Dedifferentiated amniotic fluid mesenchymal stem cell (primary cell): Measurements from ENCODE around the gene ORAI1.
"Not testable (repeated sequence)": the region's sequence is repeated elsewhere in the genome, so short reads cannot be mapped to it uniquely, and the experiment has no call there.

Experiments used
- DNase-seq: peaks from one replicate; pipeline ENCODE4 v3.0.0-alpha.2; 2016; ENCODE audit errors: extremely low spot score

The ORAI1 gene

DNA sequence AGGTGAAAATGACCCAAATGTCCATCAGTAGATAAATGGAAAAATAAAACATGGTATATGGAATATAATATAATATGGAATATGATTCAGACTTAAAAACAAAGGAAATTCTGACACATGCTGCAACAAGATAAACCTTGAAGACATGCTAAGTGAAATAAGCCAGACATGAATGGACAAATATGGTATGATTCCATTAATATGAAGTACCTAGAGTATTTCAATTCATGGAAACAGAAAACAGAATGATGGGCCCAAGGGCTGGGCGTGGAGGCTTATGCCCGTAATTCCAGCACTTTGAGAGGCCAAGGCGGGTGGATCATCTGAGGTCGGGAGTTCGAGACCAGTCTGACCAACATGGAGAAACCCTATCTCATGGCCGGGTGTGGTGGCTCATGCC, 22.7 kb upstream of the ORAI1 start:
- no peak for DNase-seq

GRCh38 chr12:121608301-121608700, 18.0 kb upstream of the ORAI1 start:
- DNase-seq, result no peak

- DNase-seq, result no peak
These were observed 15.8 kb upstream of the ORAI1 start for GRCh38 chr12:121610239-121611149.

DNA sequence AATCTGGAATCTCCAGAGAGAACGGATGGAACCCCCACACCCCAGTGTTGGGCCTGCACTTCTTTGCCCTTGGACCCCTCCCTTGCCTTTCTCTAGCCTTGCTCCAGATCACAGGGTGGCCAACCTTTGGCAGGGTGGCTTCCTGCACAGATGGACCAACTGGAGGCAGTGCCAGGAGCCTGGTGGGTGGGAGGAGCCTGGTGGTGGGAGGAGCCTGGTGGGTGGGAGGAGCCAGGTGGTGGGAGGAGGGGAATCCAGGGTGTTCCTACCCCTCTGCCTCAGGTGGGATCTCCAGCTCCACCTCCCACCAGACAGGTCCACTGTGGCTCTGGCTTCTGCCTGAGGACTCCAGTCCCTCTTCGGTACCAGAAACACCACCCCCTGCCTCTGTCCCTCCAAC, 15.0 kb upstream of the ORAI1 start:
- no peak for DNase-seq

- no peak for DNase-seq
These were observed 12.9 kb upstream of the ORAI1 start for GRCh38 chr12:121613462-121613861.

DNA sequence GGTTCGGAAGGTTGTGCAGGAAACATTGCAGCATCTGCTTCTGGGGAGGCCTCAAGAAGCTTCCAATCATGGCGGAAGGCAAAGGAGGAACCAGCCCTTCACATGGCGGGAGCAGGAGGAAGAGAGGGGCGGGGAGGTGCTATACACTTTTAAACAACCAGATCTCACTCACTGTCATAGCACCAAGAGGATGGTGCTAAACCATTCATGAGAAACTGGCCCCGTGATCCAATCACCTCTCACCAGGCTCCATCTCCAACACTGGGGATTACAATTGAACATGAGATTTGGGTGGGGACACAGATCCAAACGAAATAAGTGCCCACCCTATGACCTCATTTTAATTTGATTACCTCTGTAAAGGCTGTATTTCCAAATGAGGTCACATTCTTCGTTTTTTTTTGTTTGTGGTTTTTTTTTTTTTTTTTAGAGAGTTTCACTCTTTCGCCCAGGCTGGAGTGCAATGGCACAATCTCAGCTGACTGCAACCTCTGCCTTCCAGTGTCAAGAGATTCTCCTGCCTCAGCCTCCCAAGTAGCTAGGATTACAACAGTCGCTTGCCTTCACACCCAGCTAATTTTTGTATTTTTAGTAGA, 11.4 kb upstream of the ORAI1 start:
- DNase-seq, result no peak

DNA sequence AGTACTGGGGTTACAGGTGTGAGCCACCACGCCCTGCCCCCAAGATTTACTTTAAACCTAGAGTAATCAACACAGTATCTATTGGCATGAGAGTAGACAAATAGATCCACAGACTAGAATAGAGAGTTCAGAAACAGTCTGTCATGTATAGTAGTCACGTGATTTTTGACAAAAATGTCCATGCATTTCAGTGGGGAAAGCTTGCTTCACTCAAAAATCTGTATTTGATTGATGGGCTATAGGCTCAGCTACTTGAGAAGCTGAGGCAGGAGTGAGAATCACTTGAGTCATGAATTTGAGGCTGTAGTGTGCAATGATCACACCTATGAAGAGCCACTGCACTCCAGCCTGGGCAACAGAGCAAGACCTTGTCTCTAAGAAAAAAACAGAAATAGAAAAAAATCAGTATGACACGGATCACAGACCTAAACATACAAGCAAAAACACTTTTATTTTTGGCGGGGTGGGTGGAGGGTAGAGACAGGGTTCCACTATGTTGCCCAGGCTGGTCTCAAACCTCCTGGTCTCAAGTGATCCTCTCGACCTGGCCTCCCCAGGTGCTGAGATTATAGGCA, 7.6 kb upstream of the ORAI1 start:
- no peak for DNase-seq

- DNase-seq, result no peak
These were observed 5.9 kb upstream of the ORAI1 start for GRCh38 chr12:121620333-121620891.

GRCh38 chr12:121626853-121627640, 717 bp downstream of the ORAI1 start:
- peak; percentile 56 for DNase-seq

GRCh38 chr12:121628037-121628436, 1.7 kb downstream of the ORAI1 start:
- no peak for DNase-seq

DNA sequence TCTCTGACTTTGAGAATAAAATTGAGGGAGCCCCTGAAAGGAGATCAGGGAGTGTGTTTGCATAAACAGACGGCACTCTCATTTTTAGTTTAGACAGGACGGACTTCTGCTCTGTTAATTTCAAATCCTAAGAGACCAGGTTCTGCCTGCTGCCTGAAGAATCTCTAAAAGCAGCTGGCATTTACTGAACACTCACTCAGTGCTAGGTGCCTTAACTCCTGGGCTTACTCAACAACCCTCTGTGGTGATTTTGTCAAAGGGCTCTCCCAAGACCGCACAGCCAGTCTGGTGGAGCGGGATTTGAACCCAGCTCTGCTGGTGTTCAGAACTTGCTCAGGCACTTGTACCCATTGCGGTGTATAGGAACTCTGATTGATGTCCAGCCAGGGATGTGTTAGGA, 2.2 kb downstream of the ORAI1 start:
- no peak for DNase-seq

- DNase-seq, result no peak
These were observed 4.5 kb downstream of the ORAI1 start for GRCh38 chr12:121630791-121631355.

GRCh38 chr12:121632069-121632970, 6.0 kb downstream of the ORAI1 start:
- no peak for DNase-seq

DNA sequence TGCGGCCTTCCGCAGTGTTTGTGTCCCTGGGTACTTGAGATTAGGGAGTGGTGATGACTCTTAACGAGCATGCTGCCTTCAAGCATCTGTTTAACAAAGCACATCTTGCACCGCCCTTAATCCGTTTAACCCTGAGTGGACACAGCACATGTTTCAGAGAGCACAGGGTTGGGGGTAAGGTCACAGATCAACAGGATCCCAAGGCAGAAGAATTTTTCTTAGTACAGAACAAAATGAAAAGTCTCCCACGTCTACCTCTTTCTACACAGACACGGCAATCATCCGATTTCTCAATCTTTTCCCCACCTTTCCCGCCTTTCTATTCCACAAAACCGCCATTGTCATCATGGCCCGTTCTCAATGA, 7.5 kb downstream of the ORAI1 start:
- not testable (repeated sequence) for DNase-seq

GRCh38 chr12:121634836-121635235, 8.5 kb downstream of the ORAI1 start:
- no peak for DNase-seq

GRCh38 chr12:121637231-121637914, 11.0 kb downstream of the ORAI1 start:
- no peak for DNase-seq

DNA sequence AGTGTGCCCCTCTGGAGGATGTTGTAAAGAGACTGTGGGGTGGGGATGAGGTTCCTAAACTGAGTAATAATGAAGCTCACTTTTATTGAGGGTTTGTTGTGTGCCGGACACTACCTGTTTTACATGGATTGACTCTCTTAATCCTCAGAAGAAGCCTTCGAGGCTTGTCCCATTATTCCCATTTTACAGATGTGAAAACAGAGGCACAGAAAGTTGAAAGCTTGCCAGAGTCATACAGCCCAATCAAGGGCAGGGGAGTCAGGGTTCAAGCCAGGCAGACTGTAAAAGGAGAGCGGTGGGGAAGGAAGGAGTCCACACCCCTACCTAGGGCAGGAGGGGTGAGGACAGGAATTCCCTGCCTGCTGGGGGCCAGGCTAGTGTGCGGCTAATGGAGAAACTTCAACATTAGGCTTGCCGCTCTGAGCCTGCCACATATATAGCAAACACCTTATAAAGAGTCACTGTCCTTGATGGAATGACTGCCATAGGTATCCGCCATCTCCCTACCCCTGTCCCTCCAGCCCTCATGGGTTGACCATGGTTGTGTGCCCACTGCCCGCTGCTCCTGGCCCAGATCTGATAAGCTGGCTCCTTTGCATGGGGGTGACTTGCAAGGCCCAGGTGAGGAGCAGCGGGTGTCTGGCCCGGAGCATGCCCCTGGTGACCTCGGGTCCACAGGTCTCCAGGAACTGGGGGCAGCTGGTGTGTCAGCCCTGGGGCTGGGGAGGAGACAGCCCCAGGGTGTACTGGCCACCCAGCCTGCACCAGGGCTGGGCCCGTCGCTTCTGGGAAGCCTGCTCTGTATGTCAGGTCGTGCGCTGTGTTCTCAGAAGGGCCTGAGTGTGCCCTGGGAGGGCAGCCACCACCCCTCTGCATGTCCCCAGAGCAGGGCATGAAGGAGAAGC, 12.2 kb downstream of the ORAI1 start:
- no peak for DNase-seq

- DNase-seq, result no peak
These were observed 15.0 kb downstream of the ORAI1 start for GRCh38 chr12:121641343-121641630.

GRCh38 chr12:121648458-121649028, 22.2 kb downstream of the ORAI1 start:
- DNase-seq, result no peak
